ENCODE measurements around the gene EGFR.

EGFR gene

GRCh38 chr7:55096323-55096722, 77.5 kb downstream of the EGFR start:
- no peak for DNase-seq (ENCODE audit: extremely low read depth, low read depth)
- TF ChIP-seq CTCF (IDR thresholded peaks at IDR 0.05; ENCODE audit: low read depth, low read length, missing control alignments) = no peak
- no peak overlapping the region for H3K4me3 ChIP-seq (replicated peaks; ENCODE audit: low read depth, low read length)

- no peak for TF ChIP-seq CTCF (IDR thresholded peaks at IDR 0.05; ENCODE audit: low read depth, low read length, missing control alignments)
- H3K4me3 ChIP-seq (replicated peaks; ENCODE audit: low read depth, low read length) = no peak overlapping the region
- DNase-seq (ENCODE audit: extremely low read depth, low read depth) = no peak
Observed at GRCh38 chr7:55097100-55097499, 78.3 kb downstream of the EGFR start.

- TF ChIP-seq CTCF (IDR thresholded peaks at IDR 0.05; ENCODE audit: low read depth, low read length, missing control alignments) = no peak
- no peak overlapping the region for H3K4me3 ChIP-seq (replicated peaks; ENCODE audit: low read depth, low read length)
- DNase-seq (ENCODE audit: extremely low read depth, low read depth) = no peak
Observed at GRCh38 chr7:55099066-55099820, 80.4 kb downstream of the EGFR start.

GRCh38 chr7:55099821-55100543, 81.2 kb downstream of the EGFR start:
- H3K4me3 ChIP-seq (replicated peaks; ENCODE audit: low read depth, low read length) = no peak overlapping the region
- DNase-seq (ENCODE audit: extremely low read depth, low read depth) = no peak
- no peak for TF ChIP-seq CTCF (IDR thresholded peaks at IDR 0.05; ENCODE audit: low read depth, low read length, missing control alignments)

GRCh38 chr7:55100544-55101327, 81.9 kb downstream of the EGFR start:
- DNase-seq (ENCODE audit: extremely low read depth, low read depth) = no peak
- H3K4me3 ChIP-seq (replicated peaks; ENCODE audit: low read depth, low read length) = no peak overlapping the region
- no peak for TF ChIP-seq CTCF (IDR thresholded peaks at IDR 0.05; ENCODE audit: low read depth, low read length, missing control alignments)

GRCh38 chr7:55101359-55101758, 82.5 kb downstream of the EGFR start:
- no peak for TF ChIP-seq CTCF (IDR thresholded peaks at IDR 0.05; ENCODE audit: low read depth, low read length, missing control alignments)
- H3K4me3 ChIP-seq (replicated peaks; ENCODE audit: low read depth, low read length) = no peak overlapping the region
- DNase-seq (ENCODE audit: extremely low read depth, low read depth) = no peak
